HG02884 (cell line): ENCODE results near the gene EFCAB13.

Source experiments
- ATAC-seq: cut with Tn5 transposase; IDR thresholded peaks from one replicate; pipeline ENCODE4 v1.9.1; 2021; ENCODE audit warnings: mild to moderate bottlenecking, moderate library complexity; ENCODE audit not compliant: unreplicated experiment

EFCAB13 gene

DNA sequence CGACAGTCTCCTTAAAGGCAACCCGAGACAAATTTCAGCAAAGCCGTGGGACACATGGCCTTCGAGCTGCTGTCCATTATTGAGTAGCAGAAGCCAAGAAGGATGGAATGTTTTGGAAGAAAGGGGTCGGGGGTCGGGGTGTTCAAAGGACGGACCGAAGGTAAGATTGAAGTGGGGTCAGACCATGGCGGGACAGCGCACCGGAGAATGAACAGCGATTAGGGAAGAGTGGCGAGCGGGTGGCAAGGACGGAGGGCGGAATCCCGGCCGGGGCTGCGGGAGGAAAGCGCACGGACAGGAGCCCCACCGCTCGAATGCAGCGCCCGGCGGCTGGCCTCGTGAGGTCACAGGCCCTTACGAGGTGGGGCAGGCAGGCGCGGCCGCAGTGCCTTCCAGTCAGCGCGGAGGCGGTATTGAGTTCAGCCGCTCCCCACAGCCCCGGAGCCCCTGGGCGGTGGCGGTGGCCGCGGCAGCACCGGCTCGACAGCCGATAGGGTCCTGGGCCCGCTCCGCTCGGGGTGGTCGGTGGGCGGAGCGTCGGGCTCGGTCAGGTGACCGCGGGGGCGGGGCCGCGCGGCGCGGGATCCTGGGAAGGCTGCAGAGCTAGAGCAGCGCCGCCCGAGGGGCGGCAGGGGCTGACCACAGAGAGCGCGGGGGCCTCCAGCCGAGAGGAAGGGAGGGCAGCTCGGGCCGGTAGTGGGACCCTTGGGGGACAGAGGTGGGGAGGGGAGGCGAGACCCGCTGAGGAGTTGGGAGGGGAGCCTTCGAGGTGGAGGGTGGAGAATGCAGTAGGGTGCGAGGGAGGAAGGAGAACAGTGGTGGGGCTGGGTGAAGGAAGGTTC is at the start of gene EFCAB13:
Gene EFCAB13 (plus strand): TSS at position 574 of the 842 bp plus-strand sequence. CDS start 4,399 bp downstream, outside the sequence.
- ATAC-seq = peak; percentile 80

DNA sequence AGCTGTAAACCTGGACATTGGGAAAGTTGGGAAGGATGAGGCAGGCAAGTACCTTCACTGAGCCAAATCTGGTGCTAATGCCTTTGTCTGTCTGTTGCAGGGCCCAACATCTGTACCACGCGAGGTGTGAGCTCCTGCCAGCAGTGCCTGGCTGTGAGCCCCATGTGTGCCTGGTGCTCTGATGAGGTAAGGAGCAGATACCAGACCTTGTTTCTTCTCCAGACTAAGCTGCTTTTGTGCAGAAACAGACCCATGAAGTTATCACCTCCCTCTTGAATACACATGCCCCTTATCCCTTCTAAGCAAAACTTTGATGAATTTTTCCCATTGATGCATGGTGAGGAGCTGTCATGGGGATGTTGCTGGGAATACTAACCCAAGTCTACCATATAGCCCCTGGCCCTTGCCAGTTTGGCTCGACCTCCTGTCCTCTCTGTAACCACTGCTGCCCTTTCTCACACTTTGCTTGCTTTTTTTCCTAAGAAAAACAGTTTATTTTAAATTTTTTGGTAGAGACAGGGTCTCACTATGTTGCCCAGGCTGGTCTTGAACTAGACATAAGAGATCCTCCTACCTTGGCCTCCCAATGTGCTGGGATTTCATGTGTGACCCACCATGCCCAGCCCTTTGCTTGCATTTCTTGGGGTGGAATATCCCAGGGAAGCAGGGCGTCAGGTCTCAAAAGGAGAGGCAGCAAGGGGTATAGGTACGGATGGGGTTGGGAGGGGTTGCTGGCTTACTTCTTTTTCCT is 49.3 kb upstream of the EFCAB13 start:
- no peak for ATAC-seq

DNA sequence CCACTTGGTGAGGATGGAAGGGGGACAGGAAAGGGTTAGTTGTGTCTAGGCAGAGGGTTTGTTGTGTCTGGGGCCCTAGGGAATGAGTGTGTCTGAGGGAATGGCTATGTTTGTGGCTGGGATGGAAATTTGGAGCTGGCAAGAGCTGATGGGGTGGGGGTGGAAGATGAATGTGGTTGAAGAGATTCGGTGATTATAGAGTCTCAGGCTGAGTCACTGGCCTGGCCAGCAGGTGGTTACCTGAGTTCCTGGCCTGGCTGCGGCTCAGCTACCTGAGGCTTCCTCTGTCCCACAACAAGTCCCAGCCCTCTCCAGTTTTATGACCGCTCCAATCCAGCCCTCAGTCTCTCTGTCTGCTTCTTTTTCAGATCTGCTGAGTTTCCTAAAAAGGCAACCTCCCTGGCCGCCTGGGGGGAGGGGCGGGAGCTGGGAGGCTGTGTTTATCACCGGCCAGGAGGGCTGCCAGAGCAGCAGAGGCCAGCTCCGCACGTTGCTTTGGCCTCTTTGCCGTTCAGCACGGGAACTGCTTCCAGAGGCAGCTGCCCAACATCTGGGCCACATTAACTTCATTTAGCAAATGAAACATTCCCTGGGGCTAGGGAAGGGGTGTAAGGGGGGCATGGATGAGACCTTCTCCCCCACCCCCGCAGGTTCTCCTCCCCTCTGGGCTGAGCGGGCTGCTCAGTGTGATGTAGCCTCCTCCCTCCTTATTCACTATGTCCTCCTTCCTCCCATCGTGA is 48.3 kb upstream of the EFCAB13 start:
- ATAC-seq = no peak

GRCh38 chr17:47276444-47276843 is 47.3 kb upstream of the EFCAB13 start:
- no peak for ATAC-seq

DNA sequence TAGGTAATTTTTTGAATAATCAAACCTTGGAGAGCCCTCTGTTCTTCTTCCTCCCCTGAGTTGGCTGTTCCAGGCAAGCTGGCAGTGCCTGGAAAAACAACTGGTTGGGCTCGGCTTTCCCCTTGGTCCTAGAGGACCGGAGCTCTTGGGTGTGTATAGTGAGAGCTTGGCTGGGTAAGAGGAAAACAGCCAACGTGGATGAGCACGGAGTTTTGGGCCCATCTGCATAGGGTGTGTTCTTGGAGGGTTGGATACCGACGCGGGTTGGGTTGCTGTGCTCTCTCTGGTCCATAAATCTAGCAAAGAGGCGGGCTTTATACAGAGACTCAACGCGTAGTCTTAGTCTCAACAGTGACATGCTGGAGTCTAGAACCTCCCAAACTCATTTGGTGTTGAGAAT is 46.9 kb upstream of the EFCAB13 start:
- ATAC-seq = no peak

GRCh38 chr17:47277921-47278320 is 45.8 kb upstream of the EFCAB13 start:
- ATAC-seq = no peak

DNA sequence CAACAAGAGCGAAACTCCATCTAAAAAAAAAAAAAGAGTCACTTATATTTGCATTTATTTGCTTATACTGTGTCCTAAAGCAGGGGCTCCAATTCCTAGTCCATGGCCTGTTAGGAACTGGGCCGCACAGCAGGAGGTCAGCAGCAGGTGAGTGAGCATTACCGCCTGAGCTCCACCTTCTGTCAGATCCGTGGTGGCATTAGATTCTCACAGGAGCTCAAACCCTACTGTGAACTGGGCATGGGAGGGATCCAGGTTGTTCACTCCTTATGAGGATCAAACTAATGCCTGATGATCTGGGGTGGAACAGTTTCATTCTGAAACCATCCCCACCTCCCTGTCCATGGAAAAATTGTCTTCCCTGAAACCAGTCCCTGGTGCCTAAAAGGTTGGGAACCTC is 45.2 kb upstream of the EFCAB13 start:
- no peak for ATAC-seq

DNA sequence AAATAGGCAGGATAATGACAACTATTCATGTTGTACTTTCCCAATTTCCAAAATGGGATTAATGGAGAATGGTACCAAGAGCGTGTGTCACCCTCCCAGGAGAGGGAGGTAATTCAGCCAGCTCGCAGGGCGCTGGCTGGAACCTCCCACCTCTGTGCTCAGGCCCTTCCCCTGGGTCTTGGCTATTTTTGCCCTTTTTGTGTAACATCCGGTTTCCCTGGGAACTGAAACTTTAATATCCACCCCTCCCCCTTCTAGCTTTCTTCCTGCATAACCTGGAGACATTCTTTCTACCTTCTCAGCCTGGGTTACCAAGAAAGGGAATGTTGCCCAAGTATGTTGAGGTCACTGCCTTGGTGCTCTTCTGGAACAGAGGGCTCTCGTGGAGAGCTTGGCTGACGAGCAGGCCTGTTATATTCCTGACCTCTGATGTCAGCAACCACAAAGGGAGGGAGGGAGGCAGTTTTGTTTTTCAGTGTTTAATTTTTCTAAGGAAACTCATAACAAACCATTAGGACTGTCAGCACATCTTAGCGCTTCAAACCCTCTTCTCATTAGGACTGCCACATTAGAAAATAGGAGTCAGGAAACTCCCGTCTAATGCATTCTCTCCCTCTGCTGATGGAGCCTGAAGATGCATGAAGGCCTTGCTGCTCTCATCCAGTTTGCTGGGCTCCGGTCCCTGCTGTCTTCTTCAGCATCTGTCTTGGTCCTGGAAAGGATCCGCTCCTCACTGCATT is 44.5 kb upstream of the EFCAB13 start:
- ATAC-seq = peak; percentile 59

DNA sequence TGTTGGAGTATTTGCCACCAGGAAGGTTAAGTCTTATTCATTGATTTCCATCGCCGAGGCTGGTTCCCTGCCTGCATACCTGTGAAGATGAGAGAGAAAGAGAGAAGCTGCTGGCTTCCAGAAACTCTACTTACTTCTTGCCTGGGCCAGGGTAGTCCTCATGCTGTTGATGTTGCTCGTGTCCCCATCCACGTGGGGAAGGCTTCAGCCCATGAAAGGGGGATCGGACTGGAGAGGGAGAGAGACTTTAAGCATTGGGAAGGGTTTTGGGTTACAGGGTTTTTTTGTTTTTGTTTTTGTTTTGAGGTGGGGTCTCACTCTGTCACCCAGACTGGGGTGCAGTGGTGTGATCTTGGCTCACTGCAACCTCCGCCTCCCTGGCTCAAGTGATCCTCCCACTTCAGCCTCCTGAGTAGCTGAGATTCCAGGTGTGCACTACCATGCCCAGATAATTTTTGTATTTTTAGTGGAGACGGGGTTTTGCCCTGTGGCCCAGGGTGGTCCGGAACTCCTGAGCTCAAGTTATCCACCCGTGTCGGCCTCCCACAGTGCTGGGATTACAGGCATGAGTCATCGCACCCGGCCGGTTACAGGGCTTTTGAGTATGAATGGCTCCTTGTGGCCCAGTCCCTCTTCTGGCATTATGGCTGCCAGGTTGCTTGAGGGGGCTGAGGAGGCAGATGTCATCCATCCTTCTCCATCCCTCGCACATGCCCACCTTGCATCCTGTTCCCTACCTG is 43.5 kb upstream of the EFCAB13 start:
- ATAC-seq = no peak

DNA sequence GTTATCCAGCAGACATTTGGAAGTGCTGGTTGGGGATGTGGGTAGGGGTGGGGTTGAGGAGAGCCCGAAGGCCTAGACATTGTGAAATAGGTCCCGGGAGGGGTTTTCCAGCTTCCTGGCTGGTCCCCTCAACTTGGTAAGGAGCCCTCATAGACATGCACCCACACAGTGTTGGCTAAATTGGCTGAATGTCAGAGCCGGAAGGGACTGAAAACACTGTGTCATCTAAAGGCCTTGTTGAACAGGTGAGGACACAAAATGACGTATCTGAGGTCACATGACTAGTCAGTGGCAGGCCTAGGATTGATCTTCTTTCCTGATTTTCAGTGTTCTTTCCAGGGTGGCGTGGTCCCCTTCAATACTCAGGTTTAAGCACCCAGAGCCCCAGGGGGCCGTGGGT is 42.5 kb upstream of the EFCAB13 start:
- no peak for ATAC-seq

DNA sequence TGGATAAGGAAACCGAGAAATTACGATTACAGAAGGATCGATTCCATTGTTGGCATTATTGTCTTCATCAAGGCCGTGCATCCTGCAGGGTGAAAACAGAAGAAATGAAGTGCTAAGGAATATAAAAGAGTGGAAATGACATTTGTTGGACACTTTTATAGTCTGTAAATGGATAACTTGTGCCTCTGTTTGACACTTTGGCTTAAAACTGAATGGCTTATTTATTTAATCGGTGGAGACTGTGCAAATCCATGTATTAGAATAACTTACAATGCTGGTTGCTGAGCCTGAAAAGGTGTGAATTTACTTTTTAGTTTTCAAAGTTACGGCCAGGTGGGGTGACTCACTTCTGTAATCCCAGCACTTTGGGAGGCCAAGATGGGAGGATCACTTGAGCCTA is 38.8 kb upstream of the EFCAB13 start:
- no peak for ATAC-seq

DNA sequence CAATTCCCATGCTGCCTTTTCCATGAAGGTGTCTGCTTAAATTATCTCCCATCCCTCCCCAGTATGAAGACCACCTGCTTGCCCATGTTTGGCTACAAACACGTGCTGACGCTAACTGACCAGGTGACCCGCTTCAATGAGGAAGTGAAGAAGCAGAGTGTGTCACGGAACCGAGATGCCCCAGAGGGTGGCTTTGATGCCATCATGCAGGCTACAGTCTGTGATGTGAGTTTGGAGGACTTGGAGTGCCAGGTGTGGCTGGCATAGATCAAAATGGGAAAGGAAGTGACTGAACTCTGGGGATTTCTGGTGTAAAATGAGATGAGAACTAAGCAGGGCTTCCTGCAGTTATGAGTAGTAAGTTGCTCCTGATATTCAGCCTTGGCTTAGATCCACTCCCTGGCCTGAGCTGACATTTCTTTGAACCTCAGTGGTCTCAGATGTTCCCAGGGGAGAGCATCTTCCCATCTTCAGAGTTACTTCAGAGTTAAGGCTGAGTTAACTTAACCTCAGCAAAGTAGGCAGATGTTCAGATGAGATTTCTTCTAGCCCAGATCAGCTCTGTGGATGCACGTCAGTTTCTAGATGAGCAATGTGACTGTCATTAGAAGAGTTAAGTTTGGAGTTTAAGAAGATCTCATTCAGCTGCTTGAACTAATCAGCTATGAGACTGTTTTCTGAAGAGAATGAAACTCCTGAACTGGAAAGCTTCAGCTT is 37.4 kb upstream of the EFCAB13 start:
- peak; percentile 56 for ATAC-seq

GRCh38 chr17:47287068-47287467 is 36.7 kb upstream of the EFCAB13 start:
- no peak for ATAC-seq

- no peak for ATAC-seq
These were observed 36.1 kb upstream of the EFCAB13 start for GRCh38 chr17:47287639-47288038.

- ATAC-seq = no peak
These were observed 35.1 kb upstream of the EFCAB13 start for GRCh38 chr17:47288531-47289116.

- ATAC-seq = no peak
These were observed 34.5 kb upstream of the EFCAB13 start for GRCh38 chr17:47289302-47289701.

DNA sequence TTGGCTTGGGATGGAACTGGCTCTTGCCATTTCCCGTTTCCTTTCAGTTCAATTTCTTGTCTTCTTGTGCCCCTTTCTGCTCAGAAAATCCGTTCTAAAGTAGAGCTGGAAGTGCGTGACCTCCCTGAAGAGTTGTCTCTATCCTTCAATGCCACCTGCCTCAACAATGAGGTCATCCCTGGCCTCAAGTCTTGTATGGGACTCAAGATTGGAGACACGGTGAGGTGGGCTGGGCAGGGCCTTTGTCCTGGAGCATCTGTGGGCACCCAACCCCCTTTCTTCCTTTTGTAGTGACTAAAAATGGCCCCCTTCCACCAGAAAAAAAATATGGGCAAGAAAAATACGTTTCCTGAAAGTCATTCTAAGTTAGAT is 32.9 kb upstream of the EFCAB13 start:
- ATAC-seq = no peak

DNA sequence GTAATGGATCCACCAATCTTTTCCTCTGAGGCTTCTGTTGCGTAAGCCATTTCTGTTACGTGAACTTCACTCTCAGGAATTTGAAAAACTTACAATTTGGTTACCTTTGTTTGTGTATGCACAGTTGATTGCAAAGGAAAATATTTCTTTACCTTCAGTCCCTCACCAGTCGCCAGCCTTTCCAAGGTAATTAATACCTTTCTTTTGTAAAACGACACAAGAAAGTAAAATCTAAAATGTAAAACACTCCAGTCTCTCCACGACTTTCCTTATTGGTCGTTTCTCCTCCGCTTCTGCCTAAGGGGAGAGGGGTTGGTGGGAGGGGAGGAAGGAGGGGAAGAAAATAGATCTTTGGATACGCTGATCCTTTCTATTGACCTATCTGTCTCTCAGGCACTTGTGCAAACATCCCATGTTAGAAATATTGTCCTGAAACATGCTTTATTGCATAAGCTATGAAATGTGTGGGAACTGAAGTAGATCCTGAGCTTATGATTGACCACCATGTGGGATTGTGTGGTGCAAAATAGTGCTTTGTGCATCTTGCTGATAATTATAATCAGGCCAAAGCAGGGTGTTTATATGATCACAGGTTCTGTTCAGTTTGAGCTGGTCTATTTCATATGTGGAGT is 32.4 kb upstream of the EFCAB13 start:
- no peak for ATAC-seq

GRCh38 chr17:47292206-47292605 is 31.5 kb upstream of the EFCAB13 start:
- ATAC-seq = no peak
